NB4 (cell line): ENCODE measurements around the gene MBOAT1.

ENCODE experiments used
- DNase-seq: peaks from one replicate; pipeline ENCODE4 v3.0.0; 2010; ENCODE audit warnings: low read depth
- H3K4me3 ChIP-seq: one replicate; pipeline ENCODE4 v1.5.1; 2011; ENCODE audit warnings: mild to moderate bottlenecking, low read depth, low read length, moderate library complexity
- MYC ChIP-seq: IDR thresholded peaks from 2 replicates; pipeline ENCODE4 v1.6.1; 2011; ENCODE audit warnings: low read depth, low read length
- POLR2A ChIP-seq: IDR thresholded peaks from 2 replicates; pipeline ENCODE4 v1.6.1; 2011; ENCODE audit warnings: mild to moderate bottlenecking; ENCODE audit not compliant: insufficient read length; ENCODE audit errors: extremely low read depth
- TF ChIP-seq, protein P1 (sequence below): IDR thresholded peaks from 2 replicates; pipeline ENCODE4 v1.6.1; 2011; ENCODE audit warnings: low read depth, low read length
- TF ChIP-seq, protein P2 (sequence below): IDR thresholded peaks from one replicate; pipeline ENCODE4 v1.5.1; 2012; ENCODE audit warnings: low read depth, low read length

MBOAT1 gene

DNA sequence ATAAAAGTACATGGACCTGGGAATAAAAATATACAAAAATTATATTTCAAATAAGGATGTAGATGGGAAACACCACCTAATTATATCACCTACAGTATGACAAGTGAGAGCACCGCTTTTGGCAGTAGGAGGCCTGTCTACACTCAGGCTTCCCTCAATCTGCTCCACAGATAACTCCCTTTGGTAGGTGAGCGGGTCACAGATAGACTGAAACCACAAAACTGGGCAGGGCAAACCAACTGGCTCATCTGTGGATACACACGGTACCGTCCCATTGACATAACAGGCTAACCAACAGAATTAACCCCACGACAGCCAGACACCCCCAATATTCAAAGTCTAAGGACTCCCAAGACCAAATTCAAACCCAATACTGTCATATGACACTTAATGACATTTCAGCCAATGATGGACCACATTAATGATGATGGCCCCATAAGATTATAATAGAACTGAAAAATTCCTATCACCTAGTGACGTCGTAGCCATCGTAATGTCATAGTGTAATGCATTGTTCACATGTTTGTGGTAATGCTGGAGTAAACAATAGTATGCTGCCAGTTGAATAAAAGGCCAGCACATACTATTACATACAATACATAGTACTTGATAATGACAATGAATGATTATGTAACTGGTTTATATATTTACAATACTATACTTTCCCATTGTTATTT is 109.7 kb downstream of the MBOAT1 start:
- TF ChIP-seq MYC (no peak), POLR2A (no peak)
- TF ChIP-seq, protein P1, sequence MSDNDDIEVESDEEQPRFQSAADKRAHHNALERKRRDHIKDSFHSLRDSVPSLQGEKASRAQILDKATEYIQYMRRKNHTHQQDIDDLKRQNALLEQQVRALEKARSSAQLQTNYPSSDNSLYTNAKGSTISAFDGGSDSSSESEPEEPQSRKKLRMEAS: no peak
- TF ChIP-seq, protein P2, sequence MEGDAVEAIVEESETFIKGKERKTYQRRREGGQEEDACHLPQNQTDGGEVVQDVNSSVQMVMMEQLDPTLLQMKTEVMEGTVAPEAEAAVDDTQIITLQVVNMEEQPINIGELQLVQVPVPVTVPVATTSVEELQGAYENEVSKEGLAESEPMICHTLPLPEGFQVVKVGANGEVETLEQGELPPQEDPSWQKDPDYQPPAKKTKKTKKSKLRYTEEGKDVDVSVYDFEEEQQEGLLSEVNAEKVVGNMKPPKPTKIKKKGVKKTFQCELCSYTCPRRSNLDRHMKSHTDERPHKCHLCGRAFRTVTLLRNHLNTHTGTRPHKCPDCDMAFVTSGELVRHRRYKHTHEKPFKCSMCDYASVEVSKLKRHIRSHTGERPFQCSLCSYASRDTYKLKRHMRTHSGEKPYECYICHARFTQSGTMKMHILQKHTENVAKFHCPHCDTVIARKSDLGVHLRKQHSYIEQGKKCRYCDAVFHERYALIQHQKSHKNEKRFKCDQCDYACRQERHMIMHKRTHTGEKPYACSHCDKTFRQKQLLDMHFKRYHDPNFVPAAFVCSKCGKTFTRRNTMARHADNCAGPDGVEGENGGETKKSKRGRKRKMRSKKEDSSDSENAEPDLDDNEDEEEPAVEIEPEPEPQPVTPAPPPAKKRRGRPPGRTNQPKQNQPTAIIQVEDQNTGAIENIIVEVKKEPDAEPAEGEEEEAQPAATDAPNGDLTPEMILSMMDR: no peak
- H3K4me3 ChIP-seq: no peak overlapping the region

DNA sequence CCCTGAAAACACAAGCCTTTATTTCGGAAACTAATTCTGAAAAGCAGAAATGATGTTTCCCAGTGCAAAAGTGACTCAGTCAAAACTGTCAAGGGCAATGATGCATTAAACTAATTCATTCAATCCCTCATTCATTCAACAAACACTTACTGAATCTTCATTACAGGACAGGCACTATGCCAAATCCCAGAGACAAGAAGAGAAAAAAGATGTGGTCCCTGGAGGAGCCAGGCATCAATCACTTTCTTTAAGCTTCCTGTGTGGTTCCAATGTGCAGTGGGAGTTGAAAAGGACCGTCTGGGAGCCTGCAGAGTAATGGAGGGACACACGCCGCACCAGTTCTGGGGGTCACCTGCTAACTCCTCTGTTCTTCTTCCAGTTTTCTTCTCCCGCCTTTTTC is 113.1 kb downstream of the MBOAT1 start:
- TF ChIP-seq POLR2A (no peak), MYC (no peak)
- TF ChIP-seq, protein P2: no peak
- TF ChIP-seq, protein P1: no peak
- no peak for DNase-seq
- H3K4me3 ChIP-seq: no peak overlapping the region

More for the DNA sequence above, 109.7 kb downstream of the MBOAT1 start:
- DNase-seq: no peak

DNA sequence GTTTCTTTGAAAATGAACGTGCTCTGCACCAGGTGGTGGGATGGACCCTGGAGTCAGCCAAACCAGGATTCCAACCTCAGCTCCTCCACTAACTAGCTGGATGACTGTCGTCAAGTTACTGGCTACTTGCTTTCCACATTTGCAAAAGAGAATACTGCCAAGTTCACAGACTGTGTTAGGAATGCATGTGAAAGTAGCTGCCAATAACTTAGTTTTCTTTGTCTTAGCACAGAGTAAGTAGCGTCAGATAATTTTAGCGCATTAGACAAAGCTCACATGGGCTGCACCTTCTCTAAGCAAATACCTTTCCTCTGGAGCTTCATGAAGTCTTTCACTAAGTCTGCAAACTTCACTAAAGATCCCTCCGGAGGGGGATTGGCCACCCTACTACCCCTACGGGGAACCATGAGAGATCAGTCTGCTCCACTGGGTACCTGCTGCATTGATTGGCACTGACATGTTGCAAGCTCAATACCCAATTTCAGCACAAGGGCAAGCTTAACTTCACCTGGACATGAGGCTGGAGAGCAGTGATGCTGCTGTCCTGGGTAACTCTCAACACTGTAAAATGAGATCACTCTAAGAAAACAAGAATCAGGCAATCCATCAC is 113.9 kb downstream of the MBOAT1 start:
- TF ChIP-seq, protein P2: no peak
- TF ChIP-seq POLR2A (no peak), MYC (no peak)
- TF ChIP-seq, protein P1: no peak
- no peak overlapping the region for H3K4me3 ChIP-seq
- no peak for DNase-seq

DNA sequence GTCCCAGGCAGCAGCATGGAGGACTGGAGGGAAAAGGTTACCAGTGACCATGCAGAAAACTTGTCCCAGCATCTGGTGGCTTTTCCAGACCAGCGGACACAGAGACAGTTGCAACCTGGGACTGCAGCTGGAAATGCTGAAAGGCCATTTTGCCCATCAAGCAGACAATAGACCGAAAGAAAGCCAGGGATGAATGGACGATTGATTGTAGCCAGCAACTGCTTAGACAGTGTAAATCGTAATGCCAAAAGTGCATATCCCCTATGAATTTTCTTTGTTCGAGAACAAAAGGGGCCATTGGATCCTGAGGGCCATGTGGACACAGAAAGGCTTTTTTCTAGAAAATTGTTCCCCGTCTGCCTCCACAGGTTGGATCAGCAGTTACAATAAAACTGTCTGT is 115.7 kb downstream of the MBOAT1 start:
- TF ChIP-seq, protein P1: no peak
- TF ChIP-seq MYC (no peak), POLR2A (no peak)
- TF ChIP-seq, protein P2: no peak
- no peak overlapping the region for H3K4me3 ChIP-seq
- no peak for DNase-seq

DNA sequence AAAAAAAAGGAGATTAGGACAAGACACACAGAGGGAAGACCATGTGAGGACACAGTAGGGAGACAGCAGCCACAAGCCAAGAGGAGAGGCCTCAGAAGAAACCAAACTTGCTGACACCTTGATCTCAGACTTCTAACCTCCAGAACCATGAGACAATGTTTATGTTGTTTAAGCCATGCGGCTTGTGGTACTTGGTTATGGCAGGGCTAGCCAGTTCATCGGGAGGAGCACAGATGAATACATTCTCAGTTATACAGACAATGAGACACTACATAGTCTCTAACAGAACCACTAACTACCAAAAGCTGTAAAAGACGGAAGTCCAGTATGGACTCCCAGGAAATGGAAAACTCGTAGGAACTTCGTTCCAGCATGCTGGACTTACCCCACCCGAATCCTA is 116.8 kb downstream of the MBOAT1 start:
- no peak overlapping the region for H3K4me3 ChIP-seq
- no peak for TF ChIP-seq POLR2A
- no peak for TF ChIP-seq MYC
- TF ChIP-seq, protein P1: no peak
- TF ChIP-seq, protein P2: no peak
- DNase-seq: no peak
